ENCODE measurements around the gene ABCA12. TPM values are rescaled to one million over a fixed set of nuclear protein-coding genes. Genes with fewer than 3 reads are reported as not detected.

The ABCA12 gene
- total RNA-seq, 1 donor from 2014 or later = not detected

- no peak for DNase-seq
- intact Hi-C loops (cut with micrococcal nuclease) = no loop called here
- ATAC-seq = peak; percentile 54
Measured at GRCh38 chr2:215060861-215061536, 77.4 kb downstream of the ABCA12 start.

- no peak for ATAC-seq
- no peak for DNase-seq
Measured at GRCh38 chr2:215059724-215060123, 78.7 kb downstream of the ABCA12 start.

GRCh38 chr2:215055891-215056290 is 82.5 kb downstream of the ABCA12 start:
- intact Hi-C loops (cut with micrococcal nuclease) = no loop called here
- DNase-seq (no peak), ATAC-seq (no peak)

More at GRCh38 chr2:215059724-215060123, 78.7 kb downstream of the ABCA12 start:
- intact Hi-C loops (cut with micrococcal nuclease) = no loop called here

GRCh38 chr2:215052810-215053209 is 85.6 kb downstream of the ABCA12 start:
- ATAC-seq (no peak), DNase-seq (no peak)
- intact Hi-C loops (cut with micrococcal nuclease) = no loop called here

DNA sequence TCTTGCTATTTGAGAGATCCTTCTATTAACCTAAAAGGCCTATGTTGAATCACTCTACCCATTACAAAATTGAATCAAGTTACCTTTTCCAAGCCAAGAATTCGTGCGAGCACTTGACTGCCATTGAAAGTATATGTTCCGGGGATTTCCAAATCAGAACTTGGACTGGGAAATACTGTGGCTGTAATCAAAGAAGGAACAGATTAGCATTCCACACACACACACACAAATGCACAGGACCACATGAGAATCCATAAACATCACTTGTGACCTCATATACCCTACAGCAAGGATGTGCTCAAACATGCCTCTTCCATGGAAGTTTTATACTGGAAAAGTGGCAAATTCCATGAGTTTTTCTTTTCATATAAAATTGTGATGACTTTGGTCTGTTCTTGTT is 86.0 kb downstream of the ABCA12 start:
- ATAC-seq = no peak
- intact Hi-C loops (cut with micrococcal nuclease) = no loop called here
- no peak for DNase-seq

DNA sequence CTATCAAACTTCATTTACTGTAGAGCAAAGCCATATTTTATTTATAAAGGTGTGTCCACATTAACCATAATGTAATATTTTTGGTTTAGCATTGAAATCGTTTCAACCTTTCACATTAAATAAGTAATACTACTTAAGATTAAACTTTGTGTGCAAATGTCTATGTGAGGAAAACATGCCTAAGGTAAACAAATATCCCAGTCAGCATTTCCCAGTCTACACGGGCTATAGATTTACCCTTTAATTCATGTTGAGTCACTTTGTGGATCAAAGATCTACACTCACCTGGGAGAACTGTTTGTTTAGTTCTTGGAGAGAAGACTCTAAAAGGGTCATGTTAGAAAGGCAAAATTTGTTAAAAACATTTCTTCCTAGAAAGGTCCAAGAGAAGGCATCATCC is 89.1 kb downstream of the ABCA12 start:
- DNase-seq (no peak), ATAC-seq (no peak)
- intact Hi-C loops (cut with micrococcal nuclease) = no loop called here

DNA sequence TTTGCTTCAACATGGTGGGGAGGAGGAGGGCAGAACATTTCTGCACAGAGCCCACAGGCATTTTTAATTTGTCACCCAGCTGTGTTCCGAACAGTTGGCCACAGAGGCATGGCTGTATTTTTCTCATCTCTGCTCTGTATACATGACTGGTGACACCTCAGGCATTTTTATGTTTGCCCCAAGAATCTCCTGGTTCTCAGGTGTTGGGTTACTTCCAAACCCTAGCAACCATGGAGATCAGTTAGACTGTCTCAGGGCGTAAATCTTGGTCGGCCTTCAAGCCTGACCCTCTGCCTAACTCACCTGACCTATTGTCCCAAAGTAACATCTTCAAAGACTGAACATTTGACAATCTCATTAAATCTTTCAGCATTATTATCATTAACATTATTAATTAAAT is 100.0 kb downstream of the ABCA12 start:
- intact Hi-C loops (cut with micrococcal nuclease) = no loop called here
- DNase-seq = no peak
- ATAC-seq = no peak

DNA sequence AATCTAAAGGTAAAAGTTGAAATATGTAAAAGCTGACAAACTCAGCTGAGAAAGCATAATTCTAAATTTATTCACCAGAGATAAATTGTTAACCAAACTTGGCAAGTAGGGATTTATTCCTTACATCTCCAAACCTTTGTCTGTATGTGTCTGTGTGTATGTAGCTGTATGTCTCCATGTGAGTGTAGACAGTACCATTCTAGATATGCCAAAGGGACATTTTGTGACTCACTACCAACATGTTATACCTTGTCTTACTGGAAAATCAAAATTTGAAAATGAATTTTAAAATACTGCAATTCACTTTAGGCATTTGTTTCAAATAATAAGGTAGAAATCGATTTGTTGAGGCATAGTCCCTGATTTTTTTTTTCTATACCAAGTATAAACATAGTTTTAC is 102.1 kb downstream of the ABCA12 start:
- intact Hi-C loops (cut with micrococcal nuclease) = no loop called here
- no peak for ATAC-seq

GRCh38 chr2:215034154-215034553 is 104.3 kb downstream of the ABCA12 start:
- ATAC-seq (no peak), DNase-seq (no peak)
- intact Hi-C loops (cut with micrococcal nuclease) = no loop called here

More for the DNA sequence above, 102.1 kb downstream of the ABCA12 start:
- no peak for DNase-seq

GRCh38 chr2:215032153-215032552 is 106.3 kb downstream of the ABCA12 start:
- intact Hi-C loops (cut with micrococcal nuclease) = no loop called here
- no peak for DNase-seq
- ATAC-seq = no peak

GRCh38 chr2:215031321-215031720 is 107.1 kb downstream of the ABCA12 start:
- DNase-seq (no peak), ATAC-seq (no peak)
- intact Hi-C loops (cut with micrococcal nuclease) = no loop called here

- ATAC-seq (no peak), DNase-seq (no peak)
- intact Hi-C loops (cut with micrococcal nuclease) = no loop called here
Measured at GRCh38 chr2:215029936-215030335, 108.5 kb downstream of the ABCA12 start.

DNA sequence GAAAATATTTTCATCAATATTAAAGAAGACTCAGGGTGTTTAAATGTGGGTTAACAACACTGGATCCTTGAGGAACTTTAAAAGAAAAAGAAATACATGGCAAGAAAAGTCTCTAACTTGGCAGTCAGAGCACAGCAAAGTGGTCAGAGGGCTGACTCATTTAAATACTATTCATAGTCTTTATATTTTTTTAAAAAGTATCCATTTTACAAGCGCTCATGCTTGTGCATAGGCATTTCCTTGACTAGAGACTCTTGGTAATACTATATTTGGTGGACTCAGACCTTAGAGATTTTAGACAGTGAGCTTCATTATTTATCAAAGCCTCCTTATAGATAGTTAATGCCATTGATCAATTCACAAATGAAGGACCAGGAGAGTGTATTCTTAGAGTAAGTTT is 110.2 kb downstream of the ABCA12 start:
- ATAC-seq (no peak), DNase-seq (no peak)
- intact Hi-C loops (cut with micrococcal nuclease) = no loop called here

DNA sequence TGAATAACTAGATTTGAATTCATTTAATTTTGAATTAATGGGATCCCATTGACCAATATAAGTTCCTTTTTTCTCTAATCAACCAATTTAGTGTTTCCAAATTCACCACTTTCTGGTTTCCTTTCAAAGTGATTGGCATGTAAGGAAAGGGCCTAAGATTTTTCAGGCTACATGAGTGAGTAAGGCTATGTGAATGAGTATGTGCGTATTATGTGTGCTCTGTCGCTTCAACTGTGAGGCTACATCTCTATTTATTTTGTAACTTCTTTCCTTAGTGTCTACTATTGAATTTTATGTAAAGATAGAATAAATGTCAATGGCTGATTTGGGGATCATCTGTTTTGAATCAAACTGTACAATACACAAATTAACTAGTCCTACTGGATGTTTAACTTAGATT is 110.6 kb downstream of the ABCA12 start:
- ATAC-seq (no peak), DNase-seq (no peak)
- intact Hi-C loops (cut with micrococcal nuclease) = no loop called here

DNA sequence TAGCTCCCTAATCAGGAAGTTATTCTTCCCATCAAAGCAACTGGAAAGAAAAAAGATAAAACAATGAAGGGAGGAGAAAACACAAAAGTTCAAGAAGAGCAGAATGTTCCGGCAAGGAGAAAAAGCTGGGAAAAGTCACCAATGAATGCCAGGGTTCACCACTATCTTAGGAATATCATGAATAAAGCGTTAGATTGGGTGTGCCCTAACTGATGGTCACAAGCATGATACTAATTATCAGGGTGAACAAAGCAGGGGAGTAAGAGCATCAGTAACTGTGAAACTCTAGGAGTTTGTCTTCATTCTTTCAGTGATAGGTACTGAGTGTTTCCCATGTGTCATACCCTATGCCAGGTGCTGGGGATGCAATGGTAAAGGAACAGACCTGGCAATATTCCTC is 115.5 kb downstream of the ABCA12 start:
- intact Hi-C loops (cut with micrococcal nuclease) = no loop called here
- no peak for ATAC-seq
- DNase-seq = no peak

DNA sequence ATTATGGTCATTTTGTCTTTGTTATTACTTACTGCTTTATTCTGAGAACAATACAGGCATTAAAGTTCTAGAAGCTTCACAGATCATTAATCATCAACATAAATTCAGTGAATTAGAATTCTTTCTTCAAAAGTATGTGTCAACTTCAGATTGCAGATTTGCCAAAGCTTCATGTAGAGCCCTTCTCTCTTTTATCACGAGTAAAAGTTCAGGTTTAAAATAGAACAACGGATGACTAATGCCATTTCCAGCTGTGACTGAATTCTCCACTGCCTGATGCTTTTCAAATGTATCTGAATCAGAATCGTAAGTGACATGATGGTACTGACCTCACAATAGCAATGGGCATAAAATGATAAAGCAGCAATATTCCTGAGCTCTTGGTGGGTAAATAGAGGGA is 116.0 kb downstream of the ABCA12 start:
- DNase-seq = no peak
- peak; percentile 68 for ATAC-seq
- intact Hi-C loops (cut with micrococcal nuclease) = no loop called here

GRCh38 chr2:215020283-215020682 is 118.1 kb downstream of the ABCA12 start:
- ATAC-seq = no peak
- no peak for DNase-seq
- intact Hi-C loops (cut with micrococcal nuclease) = no loop called here

GRCh38 chr2:215019521-215020145 is 118.8 kb downstream of the ABCA12 start:
- DNase-seq = no peak
- intact Hi-C loops (cut with micrococcal nuclease) = no loop called here
- ATAC-seq = no peak

GRCh38 chr2:215019085-215019484 is 119.3 kb downstream of the ABCA12 start:
- intact Hi-C loops (cut with micrococcal nuclease) = no loop called here
- no peak for ATAC-seq
- no peak for DNase-seq

- DNase-seq (no peak), ATAC-seq (no peak)
- intact Hi-C loops (cut with micrococcal nuclease) = no loop called here
Measured at GRCh38 chr2:215015421-215015820, 123.0 kb downstream of the ABCA12 start.

DNA sequence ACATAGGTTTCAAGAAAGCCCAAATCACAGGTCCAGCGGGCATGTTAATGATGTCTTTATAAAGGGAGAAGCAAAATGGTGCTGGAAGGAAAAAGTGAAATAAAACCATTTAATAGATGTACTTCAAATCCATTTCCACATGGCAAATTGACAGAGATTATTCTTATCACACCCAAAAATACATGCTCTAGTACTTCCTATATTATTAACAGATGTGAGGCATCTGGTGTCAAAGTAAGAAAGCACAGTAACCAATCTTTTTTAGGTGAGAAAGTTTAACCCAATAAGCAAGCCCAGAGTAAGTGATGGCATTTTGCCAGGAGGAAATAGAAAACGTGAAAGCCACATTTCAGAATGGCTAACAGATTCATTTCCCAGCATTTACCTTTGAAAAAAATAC is 128.0 kb downstream of the ABCA12 start:
- no peak for ATAC-seq
- DNase-seq = no peak
- intact Hi-C loops (cut with micrococcal nuclease) = no loop called here

Data from left ventricle myocardium superior (tissue), 1 donor.